CD14-positive monocyte (primary cell): ENCODE data around the gene PHOSPHO1. TPM values are rescaled to one million over a fixed set of nuclear protein-coding genes. Genes with fewer than 3 reads are reported as not detected.

Source experiments
- DNase-seq, 3 donors: peaks; one replicate each; pipeline ENCODE4 v3.0.0-alpha.2; 2011 to 2022
- H2AFZ ChIP-seq: 2 replicates; pipeline ENCODE4 v1.6.0; 2012; ENCODE audit warnings: mild to moderate bottlenecking, low read depth, low read length, inconsistent platforms; ENCODE audit not compliant: insufficient read depth, poor library complexity, severe bottlenecking
- H3K27ac ChIP-seq, 2 donors: 1 replicate in 1 of 2; 2 replicates in 1 of 2; pipeline ENCODE4 v1.5.1; 2012 to 2013; ENCODE audit warnings: low read length in 2 of 2, control low read depth in 1 of 2, inconsistent platforms in 1 of 2, low read depth in 1 of 2, mild to moderate bottlenecking in 1 of 2
- H3K27me3 ChIP-seq, 2 donors: one replicate each; pipeline versions ENCODE4 v1.6.0 to v1.6.1; 2011 to 2013; ENCODE audit warnings: low read length in 2 of 2; ENCODE audit not compliant: control insufficient read depth in 2 of 2, insufficient read depth in 2 of 2
- H3K36me3 ChIP-seq, 2 donors: replicated peaks in 1 of 2; 1 replicate in 1 of 2; 2 replicates in 1 of 2; pipeline versions ENCODE4 v1.5.1 to v1.6.1; 2012 to 2013; ENCODE audit warnings: low read length in 2 of 2, control low read depth in 1 of 2, inconsistent platforms in 1 of 2, mild to moderate bottlenecking in 1 of 2; ENCODE audit not compliant: insufficient read depth in 2 of 2, control insufficient read depth in 1 of 2
- H3K4me1 ChIP-seq, 2 donors: 1 replicate in 1 of 2; 2 replicates in 1 of 2; pipeline versions ENCODE4 v1.5.1 to v1.6.1; 2012 to 2013; ENCODE audit warnings: low read length in 2 of 2, control low read depth in 1 of 2, inconsistent platforms in 1 of 2, mild to moderate bottlenecking in 1 of 2, moderate library complexity in 1 of 2; ENCODE audit not compliant: insufficient read depth in 2 of 2, control insufficient read depth in 1 of 2
- H3K4me2 ChIP-seq: replicated peaks from 2 replicates; pipeline ENCODE3; 2012; ENCODE audit warnings: low read length, moderate library complexity, mild to moderate bottlenecking; ENCODE audit not compliant: poor library complexity, severe bottlenecking; ENCODE audit errors: extremely low read depth
- H3K4me3 ChIP-seq, 3 experiments: fragments of 200-600 bp in 1 of 3; sonication (generic) in 1 of 3; replicated peaks in 1 of 3; 1 replicate in 2 of 3; 2 replicates in 1 of 3; pipeline ENCODE4 v1.5.1; 2011 to 2013; ENCODE audit warnings: low read length in 3 of 3, mild to moderate bottlenecking in 3 of 3, control low read depth in 2 of 3, low read depth in 2 of 3, inconsistent platforms in 1 of 3, moderate library complexity in 1 of 3
- H3K79me2 ChIP-seq: 2 replicates; pipeline ENCODE4 v1.6.0; 2012; ENCODE audit warnings: mild to moderate bottlenecking, control low read depth, inconsistent platforms, low read length, moderate library complexity; ENCODE audit not compliant: insufficient read depth
- H3K9ac ChIP-seq: 2 replicates; pipeline ENCODE4 v1.6.0; 2017; ENCODE audit warnings: low read length, mild to moderate bottlenecking; ENCODE audit not compliant: insufficient read depth, poor library complexity, severe bottlenecking
- H3K9me3 ChIP-seq, 2 donors: replicated peaks in 1 of 2; 1 replicate in 1 of 2; 2 replicates in 1 of 2; pipeline versions ENCODE4 v1.5.1 to v1.6.1; 2012 to 2013; ENCODE audit warnings: low read length in 2 of 2, control low read depth in 1 of 2; ENCODE audit not compliant: control insufficient read depth in 1 of 2, insufficient read depth in 1 of 2
- H4K20me1 ChIP-seq: 2 replicates; pipeline ENCODE4 v1.6.0; 2012; ENCODE audit warnings: mild to moderate bottlenecking, low read length, control low read depth, moderate library complexity; ENCODE audit not compliant: insufficient read depth
- H3K27ac Mint-ChIP-seq, 7 donors: one replicate each; pipeline ENCODE4 v1.8.0; 2020; ENCODE audit warnings: mild to moderate bottlenecking in 7 of 7, mixed read lengths in 7 of 7, moderate library complexity in 6 of 7, inconsistent platforms in 2 of 7
- H3K27me3 Mint-ChIP-seq, 3 donors: one replicate each; pipeline ENCODE4 v1.8.0; 2021 to 2022; ENCODE audit warnings: low read depth in 3 of 3, mild to moderate bottlenecking in 3 of 3, mixed read lengths in 3 of 3, moderate library complexity in 3 of 3, inconsistent platforms in 1 of 3
- H3K36me3 Mint-ChIP-seq, 2 donors: one replicate each; pipeline ENCODE4 v1.8.0; 2020; ENCODE audit warnings: mixed read lengths in 2 of 2, inconsistent platforms in 1 of 2, mild to moderate bottlenecking in 1 of 2
- H3K4me1 Mint-ChIP-seq: one replicate; pipeline ENCODE4 v1.8.0; 2020; ENCODE audit warnings: mild to moderate bottlenecking, mixed read lengths
- H3K4me3 Mint-ChIP-seq, 2 donors: one replicate each; pipeline ENCODE4 v1.8.0; 2020; ENCODE audit warnings: mild to moderate bottlenecking in 2 of 2, mixed read lengths in 2 of 2, moderate library complexity in 1 of 2
- H3K9me3 Mint-ChIP-seq, 7 donors: one replicate each; pipeline ENCODE4 v1.8.0; 2020 to 2022; ENCODE audit warnings: mixed read lengths in 7 of 7, mild to moderate bottlenecking in 6 of 7, moderate library complexity in 6 of 7, inconsistent platforms in 2 of 7
- CTCF ChIP-seq: fragments of 200-600 bp; IDR thresholded peaks from one replicate; pipeline ENCODE4 v1.8.0; 2022; ENCODE audit warnings: antibody characterized with exemption, mild to moderate bottlenecking
- WGBS: methylation state at CpG from one replicate; pipeline ENCODE4 v1.1.5; 2013; ENCODE audit warnings: missing lambda C conversion rate; ENCODE audit not compliant: insufficient coverage; 5-methylcytosine and 5-hydroxymethylcytosine counted together
- intact Hi-C, 2 donors: fragments of 100-400 bp; cut with micrococcal nuclease; formaldehyde crosslinking; loops; one replicate each; pipeline versions ENCODE4 v1.15.0 to v1.15.1; 2023
- polyA plus RNA-seq, 3 donors: library from polyadenylated mRNA; depleted of rRNA in 1 of 3; unstranded in 2 of 3; stranded (reverse) in 1 of 3; fragments of 300-500 nt in 2 of 3; fragments of >200 nt in 1 of 3; fragmentation: Illumina TruSeq in 2 of 3; gene quantifications; 1 replicate in 2 of 3; 2 replicates in 1 of 3; pipeline ENCODE4 v1.2.3, GENCODE V29; 2012 to 2021

The PHOSPHO1 gene
- polyA plus RNA-seq, 3 donors, result 0.51 to 1.4 (median 0.61) TPM

GRCh38 chr17:49213847-49214246 lies 16.7 kb downstream of the PHOSPHO1 start:
- no peaks in the 10 kb centered on the region for H3K36me3 ChIP-seq
- WGBS, result 100% methylated on average over 2 of the region's 2 CpGs
- peak overlapping the region; percentile 53 to 72 (median 57) for H3K4me3 ChIP-seq
- H3K4me2 ChIP-seq, result peak overlapping the region; percentile 67
- DNase-seq, result no peak
- peaks cover 93% of the 10 kb centered on the region for H3K4me1 Mint-ChIP-seq
- intact Hi-C loops, result no loop called here
- H3K4me3 Mint-ChIP-seq, result peak overlapping the region; percentile 63 to 84
- H3K27ac Mint-ChIP-seq, result peak overlapping the region in 5 of 7 donors; percentile 14 to 99 (median 28)
- H3K79me2 ChIP-seq, result peaks cover 43% of the 10 kb centered on the region
- H3K27me3 Mint-ChIP-seq, result peaks cover 0 to 6% (median 0%) of the 10 kb centered on the region in 3 donors
- peaks cover 97 to 100% of the 10 kb centered on the region in 2 donors for H3K4me1 ChIP-seq
- peak overlapping the region in 1 of 2 donors; percentile 49 for H3K27ac ChIP-seq
- no peak for TF ChIP-seq CTCF
- no peak overlapping the region for H2AFZ ChIP-seq
- peaks cover 26 to 32% of the 10 kb centered on the region in 2 donors for H3K36me3 Mint-ChIP-seq
- no peak overlapping the region for H3K9ac ChIP-seq
- no peaks in the 10 kb centered on the region for H3K9me3 ChIP-seq
- H3K9me3 Mint-ChIP-seq, result peaks cover 0 to 2% (median 0%) of the 10 kb centered on the region in 7 donors
- H4K20me1 ChIP-seq, result peaks cover 17% of the 10 kb centered on the region
- no peaks in the 10 kb centered on the region for H3K27me3 ChIP-seq

- Histone ChIP-seq H3K79me2 (peaks cover 43% of the 10 kb centered on the region), H4K20me1 (peaks cover 17% of the 10 kb centered on the region), H3K27me3 (no peaks in the 10 kb centered on the region), H3K9me3 (no peaks in the 10 kb centered on the region), H3K9ac (no peak overlapping the region), H3K4me3 (peak overlapping the region; percentile 53 to 72 (median 57)), H3K4me1 (peaks cover 95 to 98% of the 10 kb centered on the region in 2 donors), H3K36me3 (no peaks in the 10 kb centered on the region), H3K4me2 (peak overlapping the region; percentile 67), H3K27ac (peak overlapping the region in 1 of 2 donors; percentile 49), H2AFZ (no peak overlapping the region)
- H3K27me3 Mint-ChIP-seq, result peaks cover 0 to 6% (median 0%) of the 10 kb centered on the region in 3 donors
- peaks cover 25 to 31% of the 10 kb centered on the region in 2 donors for H3K36me3 Mint-ChIP-seq
- intact Hi-C loops, result no loop called here
- H3K9me3 Mint-ChIP-seq, result peaks cover 0 to 2% (median 0%) of the 10 kb centered on the region in 7 donors
- H3K27ac Mint-ChIP-seq, result peak overlapping the region in 5 of 7 donors; percentile 38 to 99 (median 76)
- DNase-seq, result no peak
- no peak for TF ChIP-seq CTCF
- H3K4me1 Mint-ChIP-seq, result peaks cover 93% of the 10 kb centered on the region
- peak overlapping the region; percentile 82 to 84 for H3K4me3 Mint-ChIP-seq
- WGBS, result 95% methylated on average over 4 of the region's 5 CpGs
Measured at GRCh38 chr17:49213399-49213798, 17.2 kb downstream of the PHOSPHO1 start.
